SU-DHL-6 (cell line): Measurements from ENCODE around the gene SORL1.

Experiments
- CTCF ChIP-seq: fragments of 200-600 bp; sonication (generic); IDR thresholded peaks from one replicate; pipeline ENCODE4 v1.5.1; 2017; ENCODE audit warnings: antibody characterized with exemption, mild to moderate bottlenecking, low read length, moderate library complexity; ENCODE audit not compliant: insufficient read depth, poor library complexity, severe bottlenecking
- EZH2phosphoT487 ChIP-seq: fragments of 200-600 bp; sonication (generic), shearing (Covaris generic); conservative IDR thresholded peaks from 2 replicates; pipeline ENCODE4 v1.6.1; 2018; ENCODE audit warnings: mild to moderate bottlenecking, antibody characterized with exemption, low read length, moderate library complexity, mixed read lengths

- no peak for TF ChIP-seq CTCF
- TF ChIP-seq EZH2phosphoT487, result no peak
These were observed 12.3 kb downstream of the SORL1 start for GRCh38 chr11:121464352-121464946.
